ENCODE results near the gene LINGO4.
A peak's percentile ranks its signal among the peaks of the same experiment; 100 is the strongest.

LINGO4 gene

GRCh38 chr1:151817353-151817730 is 12.1 kb upstream of the LINGO4 start:
- DNase-seq (peak; percentile 92), ATAC-seq (ENCODE audit: insufficient read depth, low read depth) (peak; percentile 73)
- Histone ChIP-seq H3K9ac (ENCODE audit: low read depth, low read length) (peak overlapping the region; percentile 50), H2AFZ (ENCODE audit: low read depth, low read length) (peak overlapping the region; percentile 40), H3K9me3 (ENCODE audit: insufficient read depth, low read length, severe bottlenecking) (no peaks in the 10 kb centered on the region), H3K79me2 (ENCODE audit: insufficient read depth, low read length) (peaks cover 11% of the 10 kb centered on the region), H3K4me3 (ENCODE audit: low read depth in 1 of 2, low read length in 2 of 2) (peak overlapping the region in 1 of 2 experiments; percentile 32; a peak in 2 of 4 replicates), H3K27ac (ENCODE audit: low read length) (peak overlapping the region; percentile 96), H3K4me1 (ENCODE audit: insufficient read depth, low read length) (peaks cover 70% of the 10 kb centered on the region), H3K27me3 (ENCODE audit: insufficient read depth, low read length, poor library complexity) (no peaks in the 10 kb centered on the region), H3K36me3 (ENCODE audit: insufficient read depth, low read length) (peaks cover 32% of the 10 kb centered on the region), H4K20me1 (ENCODE audit: insufficient read depth, low read length) (no peaks in the 10 kb centered on the region), H3K4me2 (ENCODE audit: insufficient read depth, low read length) (peak overlapping the region; percentile 55)
- TF ChIP-seq EZH2 (IDR thresholded peaks at IDR 0.05; ENCODE audit: borderline replicate concordance, low read depth, low read length, severe bottlenecking) (no peak), CTCF (IDR thresholded peaks at IDR 0.05; ENCODE audit: borderline replicate concordance, extremely low read depth, low read length, poor library complexity, severe bottlenecking) (no peak)

GRCh38 chr1:151816548-151817352 is 11.5 kb upstream of the LINGO4 start:
- Histone ChIP-seq H3K27ac (ENCODE audit: low read length) (peak overlapping the region; percentile 96), H3K4me2 (ENCODE audit: insufficient read depth, low read length) (peak overlapping the region; percentile 55), H3K27me3 (ENCODE audit: insufficient read depth, low read length, poor library complexity) (no peaks in the 10 kb centered on the region), H3K9ac (ENCODE audit: low read depth, low read length) (peak overlapping the region; percentile 50), H3K79me2 (ENCODE audit: insufficient read depth, low read length) (peaks cover 11% of the 10 kb centered on the region), H2AFZ (ENCODE audit: low read depth, low read length) (peak overlapping the region; percentile 40), H3K4me1 (ENCODE audit: insufficient read depth, low read length) (peaks cover 64% of the 10 kb centered on the region), H4K20me1 (ENCODE audit: insufficient read depth, low read length) (no peaks in the 10 kb centered on the region), H3K4me3 (ENCODE audit: low read depth in 1 of 2, low read length in 2 of 2) (peak overlapping the region in 1 of 2 experiments; percentile 32; a peak in 2 of 4 replicates), H3K36me3 (ENCODE audit: insufficient read depth, low read length) (peaks cover 32% of the 10 kb centered on the region), H3K9me3 (ENCODE audit: insufficient read depth, low read length, severe bottlenecking) (no peaks in the 10 kb centered on the region)
- TF ChIP-seq CTCF (IDR thresholded peaks at IDR 0.05; ENCODE audit: borderline replicate concordance, extremely low read depth, low read length, poor library complexity, severe bottlenecking), result no peak
- no peak for TF ChIP-seq EZH2 (IDR thresholded peaks at IDR 0.05; ENCODE audit: borderline replicate concordance, low read depth, low read length, severe bottlenecking)
- DNase-seq (no peak), ATAC-seq (ENCODE audit: insufficient read depth, low read depth) (no peak)

GRCh38 chr1:151815716-151816327 is 10.6 kb upstream of the LINGO4 start:
- peak overlapping the region; percentile 50 for H3K9ac ChIP-seq (ENCODE audit: low read depth, low read length)
- H3K4me1 ChIP-seq (ENCODE audit: insufficient read depth, low read length), result peaks cover 55% of the 10 kb centered on the region
- H2AFZ ChIP-seq (ENCODE audit: low read depth, low read length), result no peak overlapping the region
- H3K27me3 ChIP-seq (ENCODE audit: insufficient read depth, low read length, poor library complexity), result no peaks in the 10 kb centered on the region
- peaks cover 39% of the 10 kb centered on the region for H3K36me3 ChIP-seq (ENCODE audit: insufficient read depth, low read length)
- H4K20me1 ChIP-seq (ENCODE audit: insufficient read depth, low read length), result no peaks in the 10 kb centered on the region
- H3K4me3 ChIP-seq (ENCODE audit: low read depth in 1 of 2, low read length in 2 of 2), result no peak overlapping the region
- H3K9me3 ChIP-seq (ENCODE audit: insufficient read depth, low read length, severe bottlenecking), result no peaks in the 10 kb centered on the region
- H3K4me2 ChIP-seq (ENCODE audit: insufficient read depth, low read length), result no peak overlapping the region; the same call in 1 of the 2 replicates
- peaks cover 11% of the 10 kb centered on the region for H3K79me2 ChIP-seq (ENCODE audit: insufficient read depth, low read length)
- DNase-seq (peak; percentile 30), ATAC-seq (ENCODE audit: insufficient read depth, low read depth) (no peak)
- no peak for TF ChIP-seq EZH2 (IDR thresholded peaks at IDR 0.05; ENCODE audit: borderline replicate concordance, low read depth, low read length, severe bottlenecking)
- no peak for TF ChIP-seq CTCF (IDR thresholded peaks at IDR 0.05; ENCODE audit: borderline replicate concordance, extremely low read depth, low read length, poor library complexity, severe bottlenecking)
- H3K27ac ChIP-seq (ENCODE audit: low read length), result peak overlapping the region; percentile 96

All from DND-41 (cell line).